ENCODE results near the gene RNASE1.

RNASE1 gene

GRCh38 chr14:20803223-20803622, 579 bp upstream of the RNASE1 start:
- Mint-ChIP-seq H3K27me3 (ENCODE audit: low read depth, poor library complexity) (no peaks in the 10 kb centered on the region), H3K27ac (no peak overlapping the region), H3K4me1 (peaks cover 68% of the 10 kb centered on the region), H3K9me3 (no peaks in the 10 kb centered on the region), H3K4me3 (no peak overlapping the region), H3K36me3 (ENCODE audit: low read depth) (no peaks in the 10 kb centered on the region)
- DNase-seq = no peak
- TF ChIP-seq, protein P1, sequence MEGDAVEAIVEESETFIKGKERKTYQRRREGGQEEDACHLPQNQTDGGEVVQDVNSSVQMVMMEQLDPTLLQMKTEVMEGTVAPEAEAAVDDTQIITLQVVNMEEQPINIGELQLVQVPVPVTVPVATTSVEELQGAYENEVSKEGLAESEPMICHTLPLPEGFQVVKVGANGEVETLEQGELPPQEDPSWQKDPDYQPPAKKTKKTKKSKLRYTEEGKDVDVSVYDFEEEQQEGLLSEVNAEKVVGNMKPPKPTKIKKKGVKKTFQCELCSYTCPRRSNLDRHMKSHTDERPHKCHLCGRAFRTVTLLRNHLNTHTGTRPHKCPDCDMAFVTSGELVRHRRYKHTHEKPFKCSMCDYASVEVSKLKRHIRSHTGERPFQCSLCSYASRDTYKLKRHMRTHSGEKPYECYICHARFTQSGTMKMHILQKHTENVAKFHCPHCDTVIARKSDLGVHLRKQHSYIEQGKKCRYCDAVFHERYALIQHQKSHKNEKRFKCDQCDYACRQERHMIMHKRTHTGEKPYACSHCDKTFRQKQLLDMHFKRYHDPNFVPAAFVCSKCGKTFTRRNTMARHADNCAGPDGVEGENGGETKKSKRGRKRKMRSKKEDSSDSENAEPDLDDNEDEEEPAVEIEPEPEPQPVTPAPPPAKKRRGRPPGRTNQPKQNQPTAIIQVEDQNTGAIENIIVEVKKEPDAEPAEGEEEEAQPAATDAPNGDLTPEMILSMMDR (IDR thresholded peaks at IDR 0.05) = no peak

- no peaks in the 10 kb centered on the region for H3K27me3 Mint-ChIP-seq (ENCODE audit: low read depth, poor library complexity)
- no peaks in the 10 kb centered on the region for H3K9me3 Mint-ChIP-seq
- H3K4me1 Mint-ChIP-seq = peaks cover 61% of the 10 kb centered on the region
- H3K27ac Mint-ChIP-seq = peak overlapping the region; percentile 85
- no peak overlapping the region for H3K4me3 Mint-ChIP-seq
- DNase-seq = no peak
- H3K36me3 Mint-ChIP-seq (ENCODE audit: low read depth) = no peaks in the 10 kb centered on the region
- TF ChIP-seq, protein P1 (IDR thresholded peaks at IDR 0.05) = no peak
These were observed 918 bp downstream of the RNASE1 start for GRCh38 chr14:20801726-20802125.

GRCh38 chr14:20799892-20800544, 2.6 kb downstream of the RNASE1 start:
- no peaks in the 10 kb centered on the region for H3K27me3 Mint-ChIP-seq (ENCODE audit: low read depth, poor library complexity)
- H3K4me3 Mint-ChIP-seq = peak overlapping the region; percentile 67
- TF ChIP-seq, protein P1 (IDR thresholded peaks at IDR 0.05) = no peak
- DNase-seq = peak; percentile 33
- H3K27ac Mint-ChIP-seq = peak overlapping the region; percentile 80
- no peaks in the 10 kb centered on the region for H3K9me3 Mint-ChIP-seq
- no peaks in the 10 kb centered on the region for H3K36me3 Mint-ChIP-seq (ENCODE audit: low read depth)
- peaks cover 55% of the 10 kb centered on the region for H3K4me1 Mint-ChIP-seq

DNA sequence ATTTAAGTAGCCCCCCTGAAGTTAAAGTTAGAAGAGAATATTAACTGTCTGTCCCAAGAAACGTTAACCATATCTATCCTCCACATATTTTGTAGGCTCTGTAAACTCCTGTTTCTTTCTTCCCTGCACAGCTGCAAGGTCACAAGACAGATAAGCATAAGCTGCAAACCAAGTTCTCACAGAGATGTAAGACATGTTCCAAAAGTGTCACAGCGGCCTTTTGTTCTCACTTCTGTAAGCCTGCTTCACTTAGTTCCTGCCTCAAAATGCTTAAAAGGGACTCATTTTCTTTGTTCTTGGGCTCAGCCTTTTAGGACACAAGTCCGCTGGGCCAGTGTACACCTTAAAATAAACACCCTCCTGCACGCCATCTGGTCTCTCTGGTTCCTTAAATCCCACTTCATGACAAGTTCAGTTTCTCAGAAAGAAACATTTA, 3.2 kb downstream of the RNASE1 start:
- peak overlapping the region; percentile 80 for H3K27ac Mint-ChIP-seq
- DNase-seq = no peak
- H3K9me3 Mint-ChIP-seq = no peaks in the 10 kb centered on the region
- TF ChIP-seq, protein P1 (IDR thresholded peaks at IDR 0.05) = no peak
- H3K36me3 Mint-ChIP-seq (ENCODE audit: low read depth) = no peaks in the 10 kb centered on the region
- H3K27me3 Mint-ChIP-seq (ENCODE audit: low read depth, poor library complexity) = no peaks in the 10 kb centered on the region
- H3K4me1 Mint-ChIP-seq = peaks cover 54% of the 10 kb centered on the region
- H3K4me3 Mint-ChIP-seq = peak overlapping the region; percentile 67

GRCh38 chr14:20798932-20799331, 3.7 kb downstream of the RNASE1 start:
- peak overlapping the region; percentile 80 for H3K27ac Mint-ChIP-seq
- peaks cover 57% of the 10 kb centered on the region for H3K4me1 Mint-ChIP-seq

More at GRCh38 chr14:20798932-20799331, 3.7 kb downstream of the RNASE1 start:
- no peaks in the 10 kb centered on the region for H3K36me3 Mint-ChIP-seq (ENCODE audit: low read depth)
- H3K4me3 Mint-ChIP-seq = no peak overlapping the region
- DNase-seq = no peak
- TF ChIP-seq, protein P1 (IDR thresholded peaks at IDR 0.05) = no peak
- no peaks in the 10 kb centered on the region for H3K27me3 Mint-ChIP-seq (ENCODE audit: low read depth, poor library complexity)
- H3K9me3 Mint-ChIP-seq = no peaks in the 10 kb centered on the region
